ENCODE data around the gene DGKK.
"Not testable (repeated sequence)": the region's sequence is repeated elsewhere in the genome, so short reads cannot be mapped to it uniquely, and the experiment has no call there.

DGKK gene

DNA sequence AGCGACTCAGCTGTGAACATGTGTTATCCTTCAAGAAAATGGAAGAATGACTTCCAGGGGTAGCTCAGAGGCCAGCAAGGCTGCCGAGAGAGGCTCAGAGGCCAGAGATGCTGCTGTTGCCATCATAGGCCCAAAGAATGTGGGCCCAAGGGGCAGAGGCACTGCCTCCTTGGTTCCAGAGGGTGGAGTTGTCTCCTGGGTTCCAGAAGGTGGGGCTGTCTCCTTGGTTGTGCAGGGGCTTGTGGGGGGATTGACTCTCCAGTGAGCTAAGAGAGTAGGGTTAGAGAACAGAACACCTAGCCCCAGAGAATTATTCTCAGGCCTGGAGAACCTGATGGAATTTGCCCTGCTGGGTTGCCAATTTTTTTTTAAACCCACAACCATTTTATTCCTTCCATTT lies 62.6 kb downstream of the DGKK start:
- DNase-seq = no peak

- no peak for DNase-seq
Observed at GRCh38 chrX:50403903-50404302, 66.7 kb downstream of the DGKK start.

DNA sequence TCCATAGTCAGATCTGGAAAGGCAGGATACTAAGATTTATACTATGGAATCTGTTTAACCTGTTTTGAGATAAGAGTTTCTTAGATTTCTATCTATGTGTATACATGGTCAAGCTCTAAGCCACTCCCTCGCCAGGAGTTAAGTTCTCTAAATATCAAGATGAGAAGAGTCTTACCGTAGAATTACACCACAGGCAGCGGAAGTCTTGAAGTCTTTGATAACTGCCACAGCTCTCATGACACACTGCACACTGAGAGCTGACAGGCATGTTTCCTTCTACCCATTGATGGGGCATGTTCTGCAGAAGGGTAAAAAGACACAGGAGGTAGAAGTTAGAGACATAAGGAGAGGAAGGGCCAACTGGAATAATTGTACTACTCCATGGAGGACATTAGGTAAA lies 67.7 kb downstream of the DGKK start:
- DNase-seq = no peak

- no peak for DNase-seq
Observed at GRCh38 chrX:50393902-50394301, 76.7 kb downstream of the DGKK start.

- no peak for DNase-seq
Observed at GRCh38 chrX:50386520-50386919, 84.1 kb downstream of the DGKK start.

- DNase-seq = no peak
Observed at GRCh38 chrX:50381729-50382415, 88.8 kb downstream of the DGKK start.

DNA sequence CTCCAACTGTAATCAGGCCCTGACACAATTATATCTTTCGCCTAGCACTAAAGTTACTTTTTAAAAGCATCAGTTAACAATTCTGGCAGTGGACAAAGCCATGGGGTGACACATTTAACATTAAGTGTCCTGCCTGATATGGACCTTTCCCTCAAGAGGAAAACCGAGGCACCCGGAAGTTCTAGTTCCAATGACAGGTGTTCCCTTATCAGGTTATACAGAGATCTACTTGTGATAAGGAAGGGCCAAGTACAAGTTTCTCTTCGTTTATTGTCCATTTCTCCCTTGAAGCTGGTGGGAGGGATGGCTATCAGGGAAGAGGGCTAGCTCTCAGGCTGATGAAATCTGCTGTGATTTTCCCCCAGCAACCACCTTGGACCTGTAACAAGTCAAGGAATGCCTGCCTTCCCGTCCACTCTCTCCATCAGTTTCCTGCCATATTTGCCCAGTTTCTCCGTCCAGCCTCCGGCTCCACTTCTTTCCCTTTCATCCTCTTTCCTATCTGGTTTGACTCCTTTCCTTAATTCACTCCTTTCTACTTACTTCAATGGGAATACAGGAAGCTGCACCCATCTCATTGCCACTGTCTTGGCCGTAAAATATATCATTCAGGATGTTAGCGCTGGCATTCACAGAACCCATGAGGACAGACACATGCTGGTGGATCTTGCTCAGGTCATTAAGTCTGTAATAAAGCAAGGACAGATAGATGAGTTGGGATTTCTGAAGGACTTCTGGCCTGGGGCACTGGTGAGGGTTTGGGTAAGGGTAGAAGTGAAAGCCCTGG lies 95.0 kb downstream of the DGKK start:
- DNase-seq = no peak

- DNase-seq = peak; percentile 16
Observed at GRCh38 chrX:50372966-50373365, 97.7 kb downstream of the DGKK start.

GRCh38 chrX:50343917-50344316 lies 126.7 kb downstream of the DGKK start:
- no peak for DNase-seq

DNA sequence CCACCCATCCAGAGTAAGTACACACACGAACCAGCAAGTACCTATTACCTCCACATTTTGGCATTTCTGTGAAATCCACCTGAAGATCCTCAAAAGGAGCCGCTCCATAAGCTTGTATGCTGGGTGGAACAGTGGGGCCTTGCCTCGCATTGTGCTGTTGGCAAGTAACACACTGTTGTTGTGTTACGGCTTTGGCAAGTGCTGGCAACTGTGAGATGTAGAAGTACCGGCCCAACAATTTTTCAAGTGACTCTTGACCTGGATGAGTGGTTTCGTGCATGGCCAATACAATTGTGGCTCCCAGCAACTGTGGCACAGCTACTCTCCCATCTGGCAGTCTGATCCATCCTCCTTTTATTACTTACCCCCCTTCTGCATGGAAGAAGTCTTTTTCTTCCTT lies 137.3 kb downstream of the DGKK start:
- DNase-seq = no peak

DNA sequence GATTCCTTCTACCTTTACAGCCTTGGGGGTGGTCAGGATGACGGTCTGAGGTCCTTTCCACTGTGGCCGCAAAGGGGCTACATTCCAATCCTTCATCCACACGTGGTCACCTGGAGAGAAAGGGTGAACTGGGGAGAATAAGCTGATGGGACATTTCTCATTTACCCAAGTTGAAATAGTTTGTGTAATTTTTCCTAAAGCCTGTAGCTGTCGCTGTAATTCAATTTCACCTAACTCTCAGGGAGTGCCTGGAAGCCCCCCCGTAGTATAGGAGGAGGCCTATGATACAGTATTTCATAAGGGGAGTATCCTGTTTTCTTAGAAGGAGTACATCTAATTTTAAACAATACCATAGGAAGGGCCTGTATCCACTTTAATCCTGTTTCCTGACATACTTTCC lies 138.0 kb downstream of the DGKK start:
- not testable (repeated sequence) for DNase-seq

- no peak for DNase-seq
Observed at GRCh38 chrX:50327235-50327634, 143.4 kb downstream of the DGKK start.

Data from inflammatory macrophage treated with lipopolysaccharide for 4 hours (primary cell).